NT2/D1 (cell line): ENCODE results near the gene FAM20C.

Experiments used
- SUZ12 ChIP-seq: IDR thresholded peaks from 2 replicates; pipeline ENCODE4 v1.6.1; 2011; ENCODE audit not compliant: insufficient read length, insufficient read depth; ENCODE audit errors: extremely low read depth
- YY1 ChIP-seq: IDR thresholded peaks from 2 replicates; pipeline ENCODE4 v1.6.1; 2011; ENCODE audit not compliant: insufficient read length, insufficient read depth
- ZNF274 ChIP-seq: IDR thresholded peaks from 2 replicates; pipeline ENCODE4 v1.6.1; 2011; ENCODE audit warnings: mild to moderate bottlenecking, low read depth, low read length

DNA sequence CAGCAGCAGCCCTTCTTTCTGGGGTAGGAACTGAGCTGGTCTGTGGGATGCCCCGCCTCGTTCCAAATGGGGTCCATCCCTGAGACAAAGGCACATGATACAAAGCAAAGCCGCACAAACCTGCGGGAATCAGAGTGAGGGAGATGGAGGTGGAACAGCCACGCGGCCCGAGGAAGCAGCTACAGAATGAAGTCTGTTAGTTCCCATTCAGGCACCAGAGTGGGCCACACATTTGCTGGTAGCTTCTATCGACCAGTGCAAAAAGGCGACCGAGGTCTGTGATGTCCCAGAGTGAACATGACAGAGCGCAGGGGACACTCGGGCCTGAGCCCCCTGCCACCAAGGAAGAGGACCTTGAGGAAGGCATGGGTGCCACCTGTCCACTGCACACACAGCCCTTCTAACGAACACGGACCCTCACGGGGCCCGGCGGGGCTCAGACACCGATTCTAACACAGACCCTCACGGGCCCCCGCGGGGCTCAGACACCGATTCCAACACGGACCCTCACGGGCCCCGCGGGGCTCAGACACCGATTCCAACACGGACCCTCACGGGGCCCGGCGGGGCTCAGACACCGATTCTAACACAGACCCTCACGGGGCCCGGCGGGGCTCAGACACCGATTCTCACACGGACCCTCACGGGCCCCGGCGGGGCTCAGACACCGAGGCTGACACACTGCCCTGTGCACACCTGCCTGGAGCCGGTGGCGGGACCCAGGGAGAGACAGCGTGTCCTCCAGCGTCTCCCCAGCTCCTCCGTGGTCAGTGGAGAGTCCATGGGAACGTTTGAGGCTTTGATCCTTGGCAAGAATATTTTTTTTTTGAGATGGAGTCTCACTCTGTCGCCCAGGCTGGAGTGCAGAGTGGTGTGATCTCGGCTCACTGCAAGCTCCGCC, 32.8 kb upstream of the FAM20C start:
- no peak for TF ChIP-seq YY1
- no peak for TF ChIP-seq ZNF274
- TF ChIP-seq SUZ12: no peak
